HG02623 (cell line): ENCODE data around the gene COL6A5.
"Not testable (repeated sequence)": the region's sequence is repeated elsewhere in the genome, so short reads cannot be mapped to it uniquely, and the experiment has no call there.

Experiments
- ATAC-seq: cut with Tn5 transposase; IDR thresholded peaks from one replicate; pipeline ENCODE4 v1.9.1; 2021; ENCODE audit warnings: moderate library complexity; ENCODE audit not compliant: unreplicated experiment

Gene COL6A5

DNA sequence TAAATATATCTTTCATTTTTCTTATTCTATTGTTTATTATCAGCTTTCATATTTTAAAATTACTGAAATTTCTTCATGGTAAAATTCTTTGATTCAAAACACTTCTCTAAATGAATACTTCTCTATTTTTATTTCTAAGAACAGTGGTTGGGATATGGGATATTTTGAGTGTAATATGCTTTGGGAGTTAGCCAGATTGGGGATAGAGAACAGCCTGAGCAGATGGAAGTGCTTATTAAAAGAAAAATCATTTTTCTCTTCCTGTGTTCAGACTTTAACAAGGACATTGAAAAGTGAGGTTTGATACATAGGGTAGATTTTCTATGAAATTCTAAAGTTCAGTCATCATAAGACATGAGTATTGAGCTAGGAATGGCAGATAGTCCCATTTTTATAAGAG lies 84.8 kb downstream of the COL6A5 start:
- ATAC-seq, result no peak

DNA sequence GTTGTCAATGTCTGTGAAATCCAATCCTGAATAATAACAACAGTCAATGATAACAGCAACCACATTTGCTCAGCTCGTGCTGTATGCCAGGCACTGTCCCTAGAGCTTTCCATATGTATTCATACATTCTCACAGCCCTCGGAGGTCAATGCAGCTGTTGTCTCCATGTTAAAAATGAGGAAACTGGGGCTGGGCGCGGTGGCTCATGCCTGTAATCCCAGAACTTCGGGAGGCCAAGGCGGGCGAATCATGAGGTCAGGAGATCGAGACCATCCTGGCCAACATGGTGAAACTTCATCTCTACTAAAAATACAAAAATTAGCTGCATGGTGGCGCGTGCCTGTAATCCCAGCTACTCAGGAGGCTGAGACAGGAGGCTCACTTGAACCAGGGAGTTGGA lies 86.6 kb downstream of the COL6A5 start:
- not testable (repeated sequence) for ATAC-seq

DNA sequence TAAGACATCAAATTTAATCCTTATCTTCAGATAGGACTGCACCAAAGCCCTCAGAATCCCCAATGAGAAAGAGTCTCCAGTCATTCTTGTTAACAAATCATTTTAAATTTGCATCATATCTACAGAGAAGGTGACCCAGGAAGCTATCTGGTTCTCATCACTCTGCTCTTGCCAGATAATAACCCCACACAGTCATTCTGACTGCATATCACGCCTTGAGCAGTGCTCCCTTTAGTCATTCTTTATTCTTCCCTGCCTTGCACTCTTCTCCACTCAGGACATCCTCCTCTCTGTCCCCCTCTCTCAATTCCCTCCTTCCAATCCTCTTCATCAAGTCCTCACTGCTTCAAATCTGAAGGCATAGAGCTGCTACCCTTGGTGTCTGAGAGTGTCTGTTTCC lies 87.8 kb downstream of the COL6A5 start:
- no peak for ATAC-seq

DNA sequence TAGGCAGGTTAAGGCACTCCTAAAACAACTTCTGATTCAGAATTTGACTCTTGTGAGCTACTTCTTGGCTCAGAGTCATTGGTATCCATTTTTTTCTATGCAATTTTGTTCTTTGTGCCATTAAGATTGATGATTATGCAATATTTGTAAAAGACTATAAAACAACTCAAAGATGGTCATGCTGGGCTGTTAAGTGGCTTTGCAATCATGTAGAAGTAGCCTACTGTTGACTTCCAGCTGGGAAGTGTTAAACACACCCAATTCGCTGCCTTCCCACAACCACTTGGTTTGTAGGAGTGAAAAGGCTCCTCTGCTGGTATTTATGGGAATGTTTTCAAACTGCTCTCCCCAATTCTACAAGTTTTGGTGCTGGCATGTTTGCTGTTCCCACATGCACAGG lies 96.8 kb downstream of the COL6A5 start:
- no peak for ATAC-seq

DNA sequence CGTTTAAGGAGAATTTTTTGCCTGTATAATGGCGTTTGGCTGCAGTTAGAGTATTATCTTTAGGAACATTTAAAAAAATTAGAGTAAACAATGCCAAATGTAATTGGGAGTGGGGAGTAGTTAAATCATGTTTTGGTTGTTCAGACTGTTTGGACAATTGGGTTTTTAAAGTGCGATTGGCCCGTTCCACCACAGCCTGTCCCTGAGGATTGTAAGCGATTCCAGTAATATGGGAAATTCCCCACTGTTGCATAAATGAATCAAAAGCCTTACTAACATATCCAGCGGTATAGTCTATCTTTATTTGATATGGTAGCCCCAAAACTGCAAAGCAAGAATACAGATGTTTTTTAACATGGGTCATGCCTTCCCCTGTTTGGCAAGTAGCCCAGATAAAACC lies 101.4 kb downstream of the COL6A5 start:
- ATAC-seq, result not testable (repeated sequence)

DNA sequence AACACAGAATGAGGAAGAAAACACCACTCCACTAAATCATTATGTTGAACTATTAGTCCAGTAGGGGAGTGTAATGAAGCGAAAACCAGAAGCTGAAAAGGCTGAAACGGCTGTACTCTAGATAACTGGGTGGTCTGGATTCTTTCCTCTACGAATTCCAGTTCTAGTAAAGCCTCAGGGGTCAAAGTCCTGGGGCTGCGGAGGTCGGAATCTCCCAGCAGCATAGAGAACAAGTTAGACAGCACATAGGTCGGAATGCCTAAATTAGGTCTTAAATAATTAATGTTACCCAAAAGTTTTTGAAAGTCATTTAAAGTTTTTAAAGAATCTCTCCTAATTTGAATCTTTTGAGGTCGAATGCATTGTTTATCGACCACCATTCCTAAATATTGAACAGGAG lies 102.7 kb downstream of the COL6A5 start:
- not testable (repeated sequence) for ATAC-seq

DNA sequence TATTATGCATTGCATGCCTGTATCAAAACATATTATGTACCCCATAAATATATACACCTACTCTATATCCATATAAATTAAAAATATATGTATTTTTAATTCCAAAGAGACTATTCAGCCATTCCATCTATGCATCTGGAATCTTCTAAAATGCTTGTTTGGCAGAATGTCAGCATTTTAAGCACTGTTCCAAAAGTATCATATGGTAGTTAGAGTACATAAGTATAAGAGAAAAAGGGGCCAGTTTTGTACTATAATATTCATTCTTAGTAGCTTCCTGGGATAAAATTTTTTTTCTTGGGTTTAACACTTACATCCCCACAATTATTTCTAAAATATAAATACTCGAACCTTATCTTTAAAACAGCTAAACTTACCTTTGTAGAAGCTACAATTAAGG lies 111.1 kb downstream of the COL6A5 start:
- ATAC-seq, result no peak

DNA sequence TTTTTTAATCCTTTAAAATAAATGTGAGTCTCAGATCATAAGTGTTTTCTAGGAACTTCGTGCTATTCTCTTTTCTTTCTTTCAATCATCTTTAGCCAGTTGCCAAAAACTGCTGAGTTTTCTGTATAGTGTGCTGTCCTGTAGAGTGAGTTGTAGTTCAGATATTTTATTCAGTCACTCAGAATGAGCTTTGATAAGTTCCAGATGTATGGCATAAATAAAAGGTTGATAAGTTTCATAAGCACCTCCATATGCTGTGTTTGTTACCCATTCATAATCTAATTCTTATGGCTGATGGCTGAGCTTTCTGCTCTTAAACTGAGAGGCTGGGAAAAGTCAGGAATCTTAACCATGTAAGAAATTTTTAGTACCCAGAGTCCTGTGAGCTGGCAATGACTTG lies 112.2 kb downstream of the COL6A5 start:
- ATAC-seq, result no peak

DNA sequence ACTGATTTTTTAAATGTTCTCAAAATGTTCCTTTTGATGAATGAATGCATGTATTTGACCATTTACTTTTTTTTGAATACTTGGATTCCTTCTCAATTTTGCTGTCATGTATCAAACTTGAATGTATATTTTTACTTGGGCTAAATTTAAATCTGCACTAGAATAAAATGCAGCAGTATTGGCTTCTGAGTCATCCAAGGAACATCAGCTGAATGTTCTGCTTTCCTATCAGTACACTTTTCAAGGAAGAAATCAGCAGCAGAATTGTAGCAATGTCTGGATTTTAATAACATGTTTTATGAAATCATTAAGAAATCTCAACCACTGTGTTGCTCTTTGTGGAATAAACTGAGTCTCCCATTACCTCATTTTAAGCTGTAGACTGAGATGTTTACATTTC lies 114.5 kb downstream of the COL6A5 start:
- ATAC-seq, result no peak

DNA sequence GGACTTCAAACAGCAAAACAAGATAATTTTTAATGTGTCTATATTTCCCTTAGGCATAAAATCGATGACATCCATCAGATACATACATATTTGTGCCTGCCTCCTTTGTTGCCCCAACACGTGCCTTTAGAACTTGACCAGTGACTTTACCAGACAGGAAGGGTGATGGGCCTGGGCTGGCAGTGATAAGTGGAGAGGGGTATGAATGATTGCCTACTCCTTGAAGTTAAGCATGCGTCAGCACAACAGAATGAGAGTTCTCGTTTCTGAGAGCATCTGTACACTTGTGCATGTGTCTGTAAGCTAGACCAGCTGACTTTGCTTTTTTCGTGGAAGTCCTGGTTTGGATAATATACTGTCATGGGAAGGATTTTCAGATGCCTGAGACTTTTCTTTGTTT lies 116.6 kb downstream of the COL6A5 start:
- ATAC-seq, result no peak

DNA sequence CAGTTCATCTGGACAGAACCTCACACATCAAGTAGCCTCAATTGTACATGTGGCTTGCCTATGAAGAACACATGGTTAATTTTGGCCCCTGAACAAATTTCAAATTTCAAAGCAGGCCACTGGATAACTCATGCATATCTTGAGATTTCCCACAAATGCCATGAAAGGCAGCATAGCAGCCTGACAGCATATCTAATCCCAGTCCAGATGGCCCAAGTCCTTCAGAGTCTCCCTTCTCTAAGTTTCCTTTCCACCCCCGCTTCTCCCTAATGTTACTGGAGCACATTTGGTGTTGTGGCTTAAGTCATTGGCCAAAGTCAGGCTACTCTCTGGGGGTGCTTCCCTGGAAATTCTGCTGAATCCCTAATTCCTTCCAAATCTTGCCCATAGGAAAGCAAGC lies 117.7 kb downstream of the COL6A5 start:
- ATAC-seq, result no peak

DNA sequence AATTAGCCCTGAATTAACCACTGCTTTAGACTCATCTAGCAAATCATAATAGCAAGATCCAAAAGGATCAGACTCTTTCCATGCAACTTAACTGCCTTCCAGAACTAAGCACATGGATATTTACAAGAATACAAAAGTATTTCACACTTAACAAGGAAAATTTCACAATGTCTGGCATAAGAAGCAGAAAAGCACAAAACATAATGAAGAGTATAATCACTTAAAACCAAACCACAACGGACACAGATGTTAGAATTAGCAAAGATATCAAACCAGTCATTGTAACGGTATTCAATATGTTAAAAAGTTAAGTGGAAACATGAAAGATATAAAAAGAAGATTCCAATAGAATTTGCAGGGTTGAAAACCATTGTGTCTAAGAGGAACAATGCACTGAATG lies 120.0 kb downstream of the COL6A5 start:
- ATAC-seq, result no peak

DNA sequence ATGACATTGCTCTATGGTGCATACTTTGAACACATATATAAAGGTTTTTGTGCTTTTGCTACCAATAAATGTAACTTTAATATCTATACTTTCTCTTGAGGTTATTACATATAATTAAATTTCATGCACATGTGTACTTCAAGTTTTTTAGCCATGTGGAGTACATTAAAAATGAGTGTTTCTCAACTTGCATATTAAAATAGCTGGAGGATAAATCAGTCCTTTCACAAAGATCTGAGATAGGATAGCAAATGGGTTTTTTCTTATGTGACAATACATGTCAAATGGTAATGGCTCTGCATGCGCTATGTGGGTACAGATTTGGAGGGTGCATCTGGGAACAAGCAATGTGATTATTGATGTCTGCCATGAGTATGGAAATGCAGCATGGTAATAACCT lies 122.8 kb downstream of the COL6A5 start:
- ATAC-seq, result no peak

DNA sequence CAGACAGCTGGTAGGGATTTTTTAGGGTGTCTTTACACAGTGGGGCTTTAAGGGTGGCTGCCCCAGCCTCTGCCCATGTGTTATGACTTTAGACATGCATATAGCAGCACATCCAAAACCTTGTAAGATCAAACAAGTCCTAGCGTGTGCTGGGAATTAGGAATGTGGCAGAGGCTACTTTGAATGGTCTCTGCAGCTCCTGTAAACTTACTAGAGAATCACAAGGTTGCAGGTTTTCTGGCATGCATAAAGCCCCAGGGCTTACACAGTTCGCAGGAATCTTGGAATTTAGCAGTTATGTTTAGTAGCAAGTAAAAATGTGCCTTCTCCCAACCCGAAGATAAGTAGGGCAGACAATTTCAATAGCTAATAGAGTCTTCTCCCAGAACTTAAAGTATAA lies 124.7 kb downstream of the COL6A5 start:
- ATAC-seq, result no peak

DNA sequence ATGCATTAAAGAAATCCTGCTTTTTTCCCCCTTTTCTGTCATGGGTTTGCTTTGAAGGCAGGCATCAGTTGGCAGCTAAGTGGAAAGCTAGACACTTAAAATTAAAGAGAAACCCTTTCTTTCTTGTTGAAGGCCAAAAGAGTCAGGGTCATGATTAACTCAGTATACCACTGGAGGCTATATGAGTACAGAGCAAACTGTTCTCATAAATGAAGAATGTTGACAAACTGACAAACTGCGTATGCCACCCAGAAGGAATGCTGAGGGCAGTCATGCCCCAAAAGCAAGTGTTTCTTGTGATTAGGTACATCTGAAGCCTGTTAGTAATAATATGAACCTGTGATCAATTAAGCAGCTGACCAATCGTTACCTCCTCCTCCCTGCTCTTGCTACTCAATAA lies 127.9 kb downstream of the COL6A5 start:
- no peak for ATAC-seq

DNA sequence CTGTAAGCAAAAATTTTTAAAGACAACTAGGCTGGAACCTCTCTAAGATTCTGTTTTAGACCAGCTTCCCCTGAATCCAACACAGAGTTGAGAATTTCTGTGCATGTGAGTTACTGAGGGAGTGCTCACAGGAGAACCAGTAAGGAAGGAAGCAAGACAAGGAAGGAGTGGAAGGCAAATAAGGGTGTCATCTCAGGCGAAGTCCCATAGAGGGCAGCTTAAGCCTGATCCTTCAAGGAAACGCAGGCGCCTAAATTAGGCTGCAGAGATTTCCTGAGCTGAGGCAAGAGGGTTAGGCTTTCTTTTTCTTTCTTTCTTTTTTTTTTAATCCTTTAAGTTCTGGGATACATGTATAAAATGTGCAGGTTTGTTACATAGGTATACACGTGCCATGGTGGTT lies 135.3 kb downstream of the COL6A5 start:
- no peak for ATAC-seq

DNA sequence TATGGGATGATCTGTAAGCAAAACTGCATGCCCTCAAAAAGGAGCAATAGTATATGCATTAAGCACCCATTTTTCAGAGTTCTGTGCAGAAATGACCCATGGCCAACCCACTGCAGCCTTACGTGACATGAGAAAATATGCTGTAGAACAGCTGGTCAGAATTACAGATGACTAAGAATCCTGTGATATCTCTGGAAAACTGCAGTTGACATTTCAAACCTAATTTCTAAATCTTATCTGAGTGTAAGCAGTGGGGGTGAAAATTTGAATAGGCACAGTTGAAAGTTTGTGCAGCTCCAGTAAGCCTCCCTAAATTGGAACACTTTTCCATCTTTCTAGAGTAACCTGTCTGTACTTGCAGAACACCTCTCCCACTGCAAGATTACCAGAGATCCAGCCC lies 142.8 kb downstream of the COL6A5 start:
- no peak for ATAC-seq

DNA sequence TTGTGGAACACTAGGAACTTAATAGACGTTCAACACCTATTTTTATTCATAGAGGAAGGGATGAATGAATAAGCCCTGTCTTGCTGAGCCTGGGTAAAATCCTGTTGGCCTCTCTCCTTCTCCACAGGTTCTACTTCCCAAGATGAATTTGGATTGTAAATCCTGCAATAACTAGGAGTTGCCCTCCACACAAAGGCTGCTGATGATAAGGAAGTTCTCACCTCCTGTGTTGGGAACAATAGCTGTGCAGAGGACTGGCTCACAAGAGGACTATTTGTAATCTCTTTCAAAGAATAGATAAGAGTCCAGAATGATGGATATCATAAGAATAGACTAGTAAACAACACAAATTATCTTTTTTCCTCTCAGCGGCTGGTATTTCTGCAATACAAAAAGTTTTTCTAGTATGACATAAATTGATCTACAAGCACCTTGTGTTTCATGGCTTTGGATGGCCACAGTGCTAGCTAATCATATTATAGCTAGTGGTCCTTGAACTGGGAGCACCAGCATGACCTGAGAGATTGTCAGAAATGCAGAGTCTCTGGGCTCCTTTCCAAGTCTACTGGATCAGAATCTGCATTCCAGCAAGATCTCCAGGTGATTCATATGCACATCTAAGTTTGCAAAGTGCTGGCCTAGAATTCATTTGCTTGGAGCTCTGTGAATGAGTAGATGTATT lies 143.4 kb downstream of the COL6A5 start:
- no peak for ATAC-seq

DNA sequence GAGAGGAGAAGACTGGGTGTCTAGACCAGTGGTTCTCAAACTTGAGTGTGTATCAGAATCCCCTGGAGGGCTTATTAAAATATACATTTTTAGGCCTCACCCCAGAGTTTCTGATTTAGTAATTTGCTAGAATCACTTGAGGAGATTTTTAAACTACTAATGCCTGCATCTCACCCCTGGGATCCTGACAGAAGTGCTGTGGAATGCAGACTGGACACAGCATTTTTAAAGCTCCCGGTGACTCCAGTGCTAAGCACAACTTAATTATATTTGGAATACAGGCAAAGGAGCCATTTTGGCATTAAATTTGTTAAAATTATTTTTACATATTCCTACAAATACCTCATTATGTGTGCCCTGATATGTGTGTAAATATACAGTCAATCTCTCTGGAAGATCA lies 144.8 kb downstream of the COL6A5 start:
- no peak for ATAC-seq

DNA sequence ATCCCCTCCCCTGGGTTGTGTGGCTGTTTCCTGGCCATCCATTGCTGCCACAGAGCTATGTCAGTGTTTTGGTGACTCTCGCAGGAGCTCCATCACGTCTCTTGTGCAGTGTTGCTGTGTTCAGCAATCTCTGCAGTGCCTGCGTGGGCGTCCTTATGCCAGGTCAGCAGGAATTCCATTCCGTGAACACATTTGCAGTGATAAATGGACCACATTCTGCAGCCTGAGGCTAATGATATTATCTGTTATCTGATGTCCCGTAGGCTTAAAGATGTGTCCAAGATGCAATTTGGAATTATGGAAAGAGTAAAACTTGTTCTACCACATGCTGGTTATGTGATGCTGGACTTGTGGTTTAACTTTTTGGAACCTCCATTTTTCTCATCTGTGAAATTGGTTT lies 146.0 kb downstream of the COL6A5 start:
- ATAC-seq, result no peak

DNA sequence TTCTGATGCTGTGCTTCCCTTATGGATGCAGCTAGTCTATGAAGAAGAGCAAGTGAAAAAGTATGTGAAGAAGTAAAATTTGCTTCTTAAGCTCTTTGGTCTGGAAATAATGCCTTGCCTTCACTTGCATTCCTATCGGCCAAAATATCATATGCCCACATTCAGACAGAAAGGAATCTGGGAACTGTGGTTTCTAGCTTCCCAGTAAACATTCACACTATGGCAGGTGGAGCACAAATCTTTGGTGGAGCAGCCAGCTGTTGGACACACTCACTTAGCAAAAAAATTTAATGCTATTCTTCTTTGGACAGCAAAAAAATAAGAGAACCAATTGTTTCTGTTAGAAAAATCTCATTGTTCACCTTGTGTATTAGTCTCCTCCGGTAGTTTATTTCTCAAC lies 159.2 kb downstream of the COL6A5 start:
- ATAC-seq, result no peak

DNA sequence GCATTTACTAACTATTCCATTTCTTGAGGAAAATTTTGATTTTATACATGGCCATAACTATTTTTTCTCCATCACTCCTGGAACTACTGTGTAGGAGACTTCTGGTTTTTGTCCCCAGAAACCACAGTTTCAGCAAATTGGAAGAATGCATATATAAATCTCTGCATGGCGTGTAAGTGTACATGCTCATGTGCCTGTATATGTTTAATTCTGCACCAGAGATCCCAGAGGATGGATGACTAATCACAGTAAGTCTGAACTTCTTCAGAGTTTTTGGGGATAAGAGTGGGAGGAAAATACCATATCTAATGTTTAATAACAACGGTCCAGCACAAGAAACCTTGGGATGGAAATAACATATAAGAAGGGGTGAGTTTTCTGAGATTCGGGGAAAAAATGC lies 160.6 kb downstream of the COL6A5 start:
- ATAC-seq, result no peak

DNA sequence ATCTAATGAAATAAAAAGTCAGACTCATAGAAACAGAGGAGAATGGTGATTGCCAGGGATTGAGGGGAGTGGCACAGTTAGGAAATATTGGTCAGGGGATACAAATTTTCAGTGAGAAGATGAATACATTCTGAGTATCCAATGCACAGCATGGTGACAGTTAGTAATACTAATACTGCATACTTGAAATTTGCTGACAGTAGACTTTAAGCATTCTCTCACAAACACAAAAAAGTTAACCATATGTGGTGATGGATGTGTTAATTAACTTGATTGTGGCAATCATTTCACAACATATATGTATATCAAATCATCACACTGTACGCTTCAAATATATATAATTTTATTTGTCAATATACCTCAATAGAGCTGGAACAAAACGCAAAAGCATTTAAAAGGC lies 162.3 kb downstream of the COL6A5 start:
- no peak for ATAC-seq

DNA sequence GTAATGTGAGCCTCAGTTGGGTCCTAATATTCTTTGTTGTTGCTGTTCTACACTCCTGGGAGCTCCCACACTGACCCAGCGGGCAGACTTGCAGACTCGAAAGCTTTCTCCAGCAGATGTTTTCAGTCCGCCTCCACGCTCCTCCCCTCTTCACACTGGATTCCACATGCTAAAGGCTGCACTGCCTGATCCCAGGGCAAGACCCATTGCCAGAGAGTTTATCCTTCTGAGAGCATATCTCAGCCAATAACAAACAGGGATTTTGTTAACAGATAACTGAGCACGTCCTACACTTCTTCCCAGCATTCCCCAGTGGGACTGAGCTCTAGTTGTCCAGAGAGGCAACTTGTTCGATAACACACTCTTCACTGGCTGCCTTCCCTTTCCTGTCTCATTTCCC lies 163.5 kb downstream of the COL6A5 start:
- ATAC-seq, result no peak
